ENCODE results near the gene CXorf65. TPM values are rescaled to one million over a fixed set of nuclear protein-coding genes. Genes with fewer than 3 reads are reported as not detected.

The CXorf65 gene
- total RNA-seq, 1 donor from 2014 or later: 26.3 TPM

GRCh38 chrX:71081330-71082123 lies 25.0 kb downstream of the CXorf65 start:
- H3K27me3 Mint-ChIP-seq (ENCODE audit: low read depth): peaks cover 4% of the 10 kb centered on the region
- no peaks in the 10 kb centered on the region for H3K9me3 Mint-ChIP-seq
- no peaks in the 10 kb centered on the region for H3K36me3 Mint-ChIP-seq (ENCODE audit: low read depth)
- peaks cover 2% of the 10 kb centered on the region for H3K4me1 Mint-ChIP-seq (ENCODE audit: low read depth)
- no peak overlapping the region for H3K27ac Mint-ChIP-seq
- intact Hi-C loops (cut with micrococcal nuclease): no loop called here
- no peak for DNase-seq (ENCODE audit: low spot score)
- H3K4me3 Mint-ChIP-seq (ENCODE audit: low read depth): no peak overlapping the region

GRCh38 chrX:71070531-71070930 lies 36.0 kb downstream of the CXorf65 start:
- no peak for DNase-seq (ENCODE audit: low spot score)
- H3K36me3 Mint-ChIP-seq (ENCODE audit: low read depth): peaks cover 9% of the 10 kb centered on the region
- H3K27me3 Mint-ChIP-seq (ENCODE audit: low read depth): peaks cover 25% of the 10 kb centered on the region
- no peak overlapping the region for H3K4me3 Mint-ChIP-seq (ENCODE audit: low read depth)
- intact Hi-C loops (cut with micrococcal nuclease): no loop called here
- no peak overlapping the region for H3K27ac Mint-ChIP-seq
- no peaks in the 10 kb centered on the region for H3K9me3 Mint-ChIP-seq
- peaks cover 9% of the 10 kb centered on the region for H3K4me1 Mint-ChIP-seq (ENCODE audit: low read depth)

GRCh38 chrX:71068044-71068918 lies 38.3 kb downstream of the CXorf65 start, which contains the start of gene SNX12:
Gene SNX12, minus strand, starts transcription at chrX:71068334. Its CDS starts 28 bp downstream, at chrX:71068306.
- Mint-ChIP-seq H3K27ac (peak within 1 kb of the TSS; percentile 95), H3K4me1 (ENCODE audit: low read depth) (peaks cover 15% of the 10 kb centered on the region), H3K36me3 (ENCODE audit: low read depth) (peaks cover 18% of the 10 kb centered on the region), H3K27me3 (ENCODE audit: low read depth) (peaks cover 10% of the 10 kb centered on the region), H3K4me3 (ENCODE audit: low read depth) (peak within 1 kb of the TSS; percentile 99), H3K9me3 (no peaks in the 10 kb centered on the region)
- peak; percentile 87 for DNase-seq (ENCODE audit: low spot score)
- intact Hi-C loops (cut with micrococcal nuclease): loop anchor here (1.0 to 2.0 kb wide), 2 partner anchors 27 to 43 kb away; partner anchors contain the start of genes FOXO4 and IL2RG

GRCh38 chrX:71067712-71068043 lies 38.9 kb downstream of the CXorf65 start:
- Mint-ChIP-seq H3K36me3 (ENCODE audit: low read depth) (peaks cover 21% of the 10 kb centered on the region), H3K4me3 (ENCODE audit: low read depth) (peak overlapping the region; percentile 99), H3K4me1 (ENCODE audit: low read depth) (peaks cover 15% of the 10 kb centered on the region), H3K27ac (peak overlapping the region; percentile 95), H3K27me3 (ENCODE audit: low read depth) (peaks cover 5% of the 10 kb centered on the region), H3K9me3 (no peaks in the 10 kb centered on the region)
- intact Hi-C loops (cut with micrococcal nuclease): loop anchor here (1.0 to 2.0 kb wide), 2 partner anchors 27 to 44 kb away; partner anchors contain the start of genes FOXO4 and IL2RG
- DNase-seq (ENCODE audit: low spot score): no peak

DNA sequence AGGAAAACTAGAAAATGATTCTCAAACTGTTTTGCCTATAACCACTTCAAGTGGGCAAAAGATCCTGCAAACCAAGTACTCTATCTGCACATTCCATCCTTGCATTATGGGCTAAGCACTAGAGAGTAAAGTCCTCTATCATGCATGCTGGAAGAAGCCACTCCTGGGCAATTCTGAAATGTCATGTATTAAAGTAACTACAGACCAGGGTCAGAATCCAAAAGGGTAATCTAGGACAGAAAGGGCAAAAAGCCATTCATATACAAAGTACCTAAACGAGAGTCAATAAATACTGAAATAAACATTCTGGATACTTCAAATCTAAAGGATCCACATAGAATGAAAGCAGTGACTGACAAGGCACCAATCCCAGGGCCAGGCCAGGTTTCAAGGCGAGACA lies 39.5 kb downstream of the CXorf65 start:
- Mint-ChIP-seq H3K27me3 (ENCODE audit: low read depth) (peaks cover 1% of the 10 kb centered on the region), H3K27ac (no peak overlapping the region), H3K4me1 (ENCODE audit: low read depth) (peaks cover 15% of the 10 kb centered on the region), H3K36me3 (ENCODE audit: low read depth) (peaks cover 23% of the 10 kb centered on the region), H3K9me3 (no peaks in the 10 kb centered on the region), H3K4me3 (ENCODE audit: low read depth) (peak overlapping the region; percentile 99)
- intact Hi-C loops (cut with micrococcal nuclease): no loop called here
- no peak for DNase-seq (ENCODE audit: low spot score)

DNA sequence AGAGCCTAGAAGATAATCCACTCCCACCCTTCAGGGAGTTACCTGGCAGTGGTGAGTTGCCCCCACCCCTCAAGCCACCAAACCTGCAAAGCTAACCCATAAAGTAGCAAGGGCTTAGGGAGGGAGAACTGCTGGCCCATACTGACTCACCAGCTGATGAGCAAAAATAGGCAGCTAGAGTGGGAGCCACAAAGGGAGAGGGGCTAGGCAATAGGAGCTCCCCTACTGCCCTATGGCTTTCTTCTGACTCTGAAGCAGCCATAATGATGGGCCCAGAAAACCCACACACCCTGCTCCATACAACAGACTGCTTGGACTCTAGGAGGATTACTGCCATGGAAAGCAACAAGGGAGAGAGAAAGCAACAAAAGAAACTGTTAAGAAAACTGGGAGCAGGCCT lies 46.4 kb downstream of the CXorf65 start:
- Mint-ChIP-seq H3K9me3 (no peaks in the 10 kb centered on the region), H3K4me3 (ENCODE audit: low read depth) (no peak overlapping the region), H3K27me3 (ENCODE audit: low read depth) (no peaks in the 10 kb centered on the region), H3K27ac (no peak overlapping the region), H3K36me3 (ENCODE audit: low read depth) (peaks cover 56% of the 10 kb centered on the region), H3K4me1 (ENCODE audit: low read depth) (peaks cover 35% of the 10 kb centered on the region)
- no peak for DNase-seq (ENCODE audit: low spot score)
- intact Hi-C loops (cut with micrococcal nuclease): no loop called here

DNA sequence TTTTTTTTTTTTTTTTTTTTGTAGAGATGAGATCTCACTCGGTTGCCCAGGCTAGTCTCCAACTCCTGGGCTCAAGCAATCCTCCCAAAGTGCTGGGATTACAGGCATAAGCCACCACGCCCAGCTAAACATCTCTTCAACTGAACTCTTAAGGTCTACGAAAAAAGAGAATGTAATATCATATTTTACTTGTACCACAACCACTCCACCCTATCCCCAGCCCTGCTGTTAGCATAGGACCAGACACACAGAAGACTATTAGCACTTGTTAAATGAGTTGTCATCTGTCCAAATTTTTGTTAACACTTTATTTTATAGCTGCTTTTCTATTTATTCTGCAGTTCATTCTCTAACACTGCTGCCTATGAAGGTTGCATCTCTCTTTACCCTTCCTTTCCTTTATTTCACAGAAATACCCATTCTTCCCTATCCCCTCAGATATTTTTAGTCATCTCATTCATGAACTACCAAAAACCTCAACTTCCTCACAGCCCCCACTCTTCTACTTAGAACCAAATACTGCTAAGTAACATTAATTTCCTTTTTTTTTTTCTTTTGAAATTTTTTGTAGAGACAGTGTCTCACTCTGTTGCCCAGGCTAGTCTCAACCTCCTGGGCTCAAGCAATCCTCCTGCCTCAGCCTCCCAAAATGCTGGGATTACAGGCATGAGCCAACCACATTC lies 48.6 kb downstream of the CXorf65 start:
- peak overlapping the region; percentile 72 for H3K27ac Mint-ChIP-seq
- H3K27me3 Mint-ChIP-seq (ENCODE audit: low read depth): no peaks in the 10 kb centered on the region
- peak overlapping the region; percentile 26 for H3K4me3 Mint-ChIP-seq (ENCODE audit: low read depth)
- H3K9me3 Mint-ChIP-seq: no peaks in the 10 kb centered on the region
- no peak for DNase-seq (ENCODE audit: low spot score)
- H3K36me3 Mint-ChIP-seq (ENCODE audit: low read depth): peaks cover 52% of the 10 kb centered on the region
- peaks cover 28% of the 10 kb centered on the region for H3K4me1 Mint-ChIP-seq (ENCODE audit: low read depth)
- intact Hi-C loops (cut with micrococcal nuclease): no loop called here

GRCh38 chrX:71056867-71057266 lies 49.7 kb downstream of the CXorf65 start:
- peaks cover 28% of the 10 kb centered on the region for H3K4me1 Mint-ChIP-seq (ENCODE audit: low read depth)
- H3K4me3 Mint-ChIP-seq (ENCODE audit: low read depth): no peak overlapping the region
- no peak overlapping the region for H3K27ac Mint-ChIP-seq
- H3K36me3 Mint-ChIP-seq (ENCODE audit: low read depth): peaks cover 46% of the 10 kb centered on the region
- DNase-seq (ENCODE audit: low spot score): no peak
- no peaks in the 10 kb centered on the region for H3K27me3 Mint-ChIP-seq (ENCODE audit: low read depth)
- no peaks in the 10 kb centered on the region for H3K9me3 Mint-ChIP-seq
- intact Hi-C loops (cut with micrococcal nuclease): no loop called here

Other genes with a start within 250 kb of the CXorf65 start
- 0.07 TPM in 1 of 2 replicates, not detected in the other for gene TEX11, start 198.0 kb downstream of the CXorf65 start, total RNA-seq
- gene SLC7A3, start 175.6 kb downstream of the CXorf65 start, total RNA-seq: 0.07 TPM in 1 of 2 replicates, not detected in the other
- 49.9 and 50.1 TPM in 2 replicates for gene SNX12, start 38.4 kb downstream of the CXorf65 start, total RNA-seq
- gene FOXO4, start 10.9 kb downstream of the CXorf65 start, total RNA-seq: 10.6 and 11.6 TPM in 2 replicates
- 358 and 366 TPM in 2 replicates for gene IL2RG, start 4.8 kb upstream of the CXorf65 start, total RNA-seq
- 71.1 and 71.3 TPM in 2 replicates for gene MED12, start 11.9 kb upstream of the CXorf65 start, total RNA-seq
- gene NLGN3, start 38.1 kb upstream of the CXorf65 start, total RNA-seq: 0.78 and 0.94 TPM in 2 replicates
- not detected in 2 replicates for gene GJB1, start 116.5 kb upstream of the CXorf65 start, total RNA-seq
- gene ZMYM3, start 147.4 kb upstream of the CXorf65 start, total RNA-seq: 26.8 and 31.4 TPM in 2 replicates
- 585 and 612 TPM in 2 replicates for gene NONO, start 176.9 kb upstream of the CXorf65 start, total RNA-seq
- 6.1 and 6.5 TPM in 2 replicates for gene ITGB1BP2, start 195.0 kb upstream of the CXorf65 start, total RNA-seq

Data from activated T-helper 2 cell treated with anti-CD3 and anti-CD28 coated beads, Interferon-gamma antibody, Interleukin-2, Interleukin-4, amounts not matched to agents 10 μg/mL and 5 μg/mL and 100 μg/mL, durations not matched to agents 14 hours and 24 hours and 36 hours (primary cell).